GM18505 (cell line): ENCODE results near the gene RGL4.

ENCODE experiments used
- ATAC-seq: cut with Tn5 transposase; IDR thresholded peaks from one replicate; pipeline ENCODE4 v1.9.1; 2021; ENCODE audit not compliant: unreplicated experiment
- POLR2A ChIP-seq: IDR thresholded peaks from 4 replicates; pipeline ENCODE4 v1.6.1; 2011; ENCODE audit warnings: borderline replicate concordance; ENCODE audit not compliant: insufficient read depth, insufficient read length; ENCODE audit errors: extremely low read depth

RGL4 gene

GRCh38 chr22:23697031-23697970 is 6.5 kb downstream of the RGL4 start:
- no peak for ATAC-seq
- TF ChIP-seq POLR2A: no peak

GRCh38 chr22:23698094-23698493 is 7.3 kb downstream of the RGL4 start:
- TF ChIP-seq POLR2A: no peak
- ATAC-seq: no peak

DNA sequence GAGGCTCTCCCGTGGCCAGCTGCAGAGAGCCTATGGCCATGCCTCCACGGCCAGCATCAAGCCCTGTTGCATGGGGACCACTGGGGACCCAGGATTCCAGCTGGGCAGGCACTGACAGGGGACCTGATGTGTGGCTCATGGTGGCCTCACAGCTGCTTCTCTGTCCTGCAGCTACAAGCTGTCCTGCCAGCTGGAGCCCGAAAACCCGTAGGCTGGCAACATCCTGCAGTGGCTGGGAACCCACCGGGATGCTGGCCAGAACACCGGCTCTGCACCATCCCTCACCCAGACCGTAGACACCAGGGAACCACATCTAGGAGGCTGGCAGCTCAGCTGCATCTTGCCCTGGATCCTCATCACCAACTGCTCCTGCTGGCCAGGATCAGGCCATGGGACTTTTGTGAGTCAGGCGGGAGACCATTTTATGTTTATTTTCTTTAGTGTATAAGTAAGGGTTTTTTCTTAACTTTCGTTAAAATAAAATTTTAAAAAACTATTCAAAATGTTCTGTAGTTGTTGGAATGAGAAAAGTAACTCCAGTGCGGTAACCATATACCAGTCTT is 7.9 kb downstream of the RGL4 start:
- no peak for ATAC-seq
- TF ChIP-seq POLR2A: no peak

DNA sequence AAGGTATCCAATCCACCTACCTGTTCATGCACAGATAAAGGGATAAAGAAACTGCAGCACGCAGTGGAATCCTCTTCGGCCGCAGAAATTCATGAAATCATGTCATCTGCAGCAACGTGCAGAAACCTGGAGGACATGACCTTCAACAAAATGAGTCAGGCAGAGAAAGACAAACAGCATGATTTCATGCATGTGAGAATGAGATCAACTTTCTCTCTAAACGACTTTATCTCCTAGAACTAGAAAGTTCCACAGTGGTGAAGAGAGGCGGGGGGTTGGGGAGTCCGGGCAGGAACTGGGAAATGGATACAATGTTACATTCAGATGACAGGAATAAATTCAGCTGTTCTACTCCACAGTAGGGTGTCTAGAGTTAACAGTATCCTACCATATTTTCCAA is 9.9 kb downstream of the RGL4 start:
- TF ChIP-seq POLR2A: no peak
- no peak for ATAC-seq

DNA sequence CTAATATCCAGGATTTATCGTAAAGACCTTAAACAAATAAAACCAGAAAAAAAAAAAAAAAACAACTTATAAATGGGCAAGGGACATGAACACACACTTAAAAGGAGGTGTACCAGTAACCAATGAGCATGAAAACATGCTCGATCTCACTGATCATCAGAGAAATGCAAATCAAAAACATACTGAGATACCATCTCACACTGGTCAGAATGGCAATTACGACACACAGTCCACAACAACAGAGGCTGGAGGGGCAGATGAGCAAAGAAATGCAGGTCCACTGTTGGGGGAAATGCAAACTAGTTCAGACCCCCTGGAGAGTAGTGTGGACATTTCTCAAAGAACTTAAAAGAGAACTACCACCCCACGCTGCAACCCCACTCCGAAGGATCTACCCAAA is 13.2 kb downstream of the RGL4 start:
- ATAC-seq: no peak
- TF ChIP-seq POLR2A: no peak

- no peak for TF ChIP-seq POLR2A
- ATAC-seq: no peak
Measured at GRCh38 chr22:23704829-23705228, 14.0 kb downstream of the RGL4 start.

GRCh38 chr22:23705358-23705757 is 14.5 kb downstream of the RGL4 start:
- no peak for TF ChIP-seq POLR2A

DNA sequence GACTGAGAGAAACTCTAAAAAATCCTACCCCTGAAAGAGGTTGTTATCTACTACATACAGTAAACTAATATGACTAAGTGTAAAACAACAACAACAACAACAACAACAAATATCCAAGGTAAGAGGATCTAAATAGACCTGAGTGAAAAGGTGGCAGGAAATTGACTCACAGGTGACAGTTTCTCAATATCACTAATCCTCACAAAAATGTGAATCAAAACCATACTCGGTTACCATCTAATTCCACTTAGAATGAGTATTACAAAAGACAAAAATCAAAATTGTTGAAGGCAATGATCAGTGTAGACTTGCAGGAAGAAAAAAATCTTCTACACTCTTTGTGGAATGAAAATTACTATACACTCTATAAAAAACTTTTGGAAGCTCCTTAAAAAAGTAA is 17.5 kb downstream of the RGL4 start:
- no peak for TF ChIP-seq POLR2A
- no peak for ATAC-seq

More at GRCh38 chr22:23705358-23705757, 14.5 kb downstream of the RGL4 start:
- no peak for ATAC-seq

DNA sequence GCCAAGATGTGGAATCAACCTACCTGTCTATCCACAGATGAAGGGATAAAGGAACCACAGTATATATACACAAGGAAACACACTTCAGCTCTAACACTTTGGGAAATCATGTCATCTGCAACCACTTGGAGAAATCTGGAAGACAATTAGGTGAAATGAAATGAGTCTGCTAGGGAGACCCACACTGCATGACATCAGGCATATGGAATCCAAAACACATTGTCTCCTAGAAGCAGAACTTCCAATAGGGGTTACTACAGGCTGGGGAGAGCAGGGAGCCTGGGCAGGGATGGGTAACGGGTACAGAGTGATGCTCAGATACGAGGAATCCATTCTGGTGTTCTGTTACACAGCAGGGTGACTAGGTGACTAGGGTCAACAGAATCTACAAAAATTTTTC is 18.3 kb downstream of the RGL4 start:
- no peak for ATAC-seq
- TF ChIP-seq POLR2A: no peak

DNA sequence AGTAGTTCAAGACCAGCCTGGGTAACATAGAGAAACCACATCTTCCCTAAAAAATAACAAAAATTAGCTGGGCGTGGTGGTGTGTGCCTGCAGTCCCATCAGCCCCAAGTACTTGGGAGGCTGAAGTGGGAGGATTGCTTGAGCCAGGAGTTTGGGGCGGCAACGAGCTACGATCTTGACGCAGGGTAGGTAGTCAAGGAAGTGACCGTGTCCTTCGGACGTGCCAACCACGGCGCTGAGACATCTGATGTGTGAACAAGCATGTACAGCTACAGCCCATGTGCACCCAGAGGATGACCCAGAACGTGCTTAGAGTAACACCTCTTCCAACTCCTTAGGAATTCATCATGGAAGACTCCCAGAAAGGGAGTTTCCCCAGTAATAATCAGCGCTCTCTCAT is 21.4 kb downstream of the RGL4 start:
- TF ChIP-seq POLR2A: no peak
- no peak for ATAC-seq

GRCh38 chr22:23713696-23714595 is 23.1 kb downstream of the RGL4 start:
- no peak for TF ChIP-seq POLR2A
- ATAC-seq: no peak

GRCh38 chr22:23714596-23715578 is 24.1 kb downstream of the RGL4 start:
- no peak for ATAC-seq
- no peak for TF ChIP-seq POLR2A
